Epithelial cell of proximal tubule (primary cell): ENCODE measurements around the gene RNASET2. TPM values are rescaled to one million over a fixed set of nuclear protein-coding genes. Genes with fewer than 3 reads are reported as not detected.

Source experiments
- DNase-seq: peaks from one replicate; pipeline ENCODE4 v3.0.0-alpha.2; 2011; ENCODE audit warnings: low read depth
- H3K4me3 ChIP-seq: 2 replicates; pipeline ENCODE4 v1.5.1; 2011; ENCODE audit warnings: low read depth, mild to moderate bottlenecking, low read length
- total RNA-seq: library from RNA; depleted of rRNA; stranded (reverse); fragments of >200 nt; gene quantifications from 2 replicates; pipeline ENCODE4 v1.2.3, GENCODE V29; 2015
- TF ChIP-seq, protein P1 (sequence below): conservative IDR thresholded peaks from 2 replicates; pipeline ENCODE4 v1.5.1; 2012; ENCODE audit warnings: low read depth, mild to moderate bottlenecking, low read length

Gene RNASET2
- total RNA-seq, 1 donor from 2014 or later, result 358 TPM

DNA sequence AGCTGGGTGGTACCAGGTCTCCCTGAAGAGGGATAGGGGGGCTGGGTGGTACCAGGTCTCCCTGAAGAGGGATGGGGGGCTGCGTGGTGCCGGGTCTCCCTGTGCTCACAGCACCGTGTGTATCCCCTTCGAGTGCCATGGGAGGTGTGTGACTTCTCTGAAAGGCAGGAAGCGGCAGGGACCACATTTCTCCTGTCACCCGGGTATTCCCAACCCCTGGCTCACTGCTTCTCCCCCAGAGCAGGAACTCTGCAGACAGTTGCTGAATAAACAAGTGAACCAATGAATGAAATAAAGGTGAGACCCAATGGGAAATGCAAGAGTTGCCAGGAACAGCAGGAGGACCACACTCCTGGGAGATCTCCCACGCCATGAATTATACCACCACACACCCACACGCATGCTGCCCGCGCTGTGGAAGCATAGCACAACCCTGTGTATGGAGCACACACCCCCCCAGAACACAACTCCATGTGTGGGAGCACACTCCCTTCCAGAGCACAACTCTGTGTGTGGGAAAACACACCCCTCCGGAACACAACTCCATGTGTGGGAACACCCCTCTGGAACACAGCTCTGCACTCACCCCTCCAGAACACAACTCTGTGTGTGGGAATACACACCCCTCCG lies 50.7 kb downstream of the RNASET2 start:
- no peak for DNase-seq
- TF ChIP-seq, protein P1, sequence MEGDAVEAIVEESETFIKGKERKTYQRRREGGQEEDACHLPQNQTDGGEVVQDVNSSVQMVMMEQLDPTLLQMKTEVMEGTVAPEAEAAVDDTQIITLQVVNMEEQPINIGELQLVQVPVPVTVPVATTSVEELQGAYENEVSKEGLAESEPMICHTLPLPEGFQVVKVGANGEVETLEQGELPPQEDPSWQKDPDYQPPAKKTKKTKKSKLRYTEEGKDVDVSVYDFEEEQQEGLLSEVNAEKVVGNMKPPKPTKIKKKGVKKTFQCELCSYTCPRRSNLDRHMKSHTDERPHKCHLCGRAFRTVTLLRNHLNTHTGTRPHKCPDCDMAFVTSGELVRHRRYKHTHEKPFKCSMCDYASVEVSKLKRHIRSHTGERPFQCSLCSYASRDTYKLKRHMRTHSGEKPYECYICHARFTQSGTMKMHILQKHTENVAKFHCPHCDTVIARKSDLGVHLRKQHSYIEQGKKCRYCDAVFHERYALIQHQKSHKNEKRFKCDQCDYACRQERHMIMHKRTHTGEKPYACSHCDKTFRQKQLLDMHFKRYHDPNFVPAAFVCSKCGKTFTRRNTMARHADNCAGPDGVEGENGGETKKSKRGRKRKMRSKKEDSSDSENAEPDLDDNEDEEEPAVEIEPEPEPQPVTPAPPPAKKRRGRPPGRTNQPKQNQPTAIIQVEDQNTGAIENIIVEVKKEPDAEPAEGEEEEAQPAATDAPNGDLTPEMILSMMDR, result no peak
- no peak overlapping the region for H3K4me3 ChIP-seq

DNA sequence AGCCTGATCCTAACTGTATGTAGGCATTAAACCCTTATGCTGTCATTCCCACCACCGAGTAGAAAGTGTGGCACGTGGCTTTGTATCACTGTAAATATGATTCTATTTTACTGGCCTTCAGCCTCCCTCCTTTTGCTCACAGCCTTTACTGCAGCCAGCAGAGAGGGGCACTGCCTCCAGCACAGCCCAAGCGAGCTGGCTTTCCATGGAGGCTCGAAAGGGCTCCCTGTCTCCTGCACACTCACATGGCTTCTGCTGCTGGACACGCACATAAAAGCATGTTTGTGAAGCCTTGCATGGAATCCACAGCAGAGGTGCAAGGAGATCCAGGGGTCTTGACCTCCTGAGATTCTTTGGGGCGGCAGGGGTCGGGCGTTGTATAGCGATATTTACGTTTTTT lies 51.3 kb downstream of the RNASET2 start:
- TF ChIP-seq, protein P1, result no peak
- DNase-seq, result no peak
- H3K4me3 ChIP-seq, result no peak overlapping the region

DNA sequence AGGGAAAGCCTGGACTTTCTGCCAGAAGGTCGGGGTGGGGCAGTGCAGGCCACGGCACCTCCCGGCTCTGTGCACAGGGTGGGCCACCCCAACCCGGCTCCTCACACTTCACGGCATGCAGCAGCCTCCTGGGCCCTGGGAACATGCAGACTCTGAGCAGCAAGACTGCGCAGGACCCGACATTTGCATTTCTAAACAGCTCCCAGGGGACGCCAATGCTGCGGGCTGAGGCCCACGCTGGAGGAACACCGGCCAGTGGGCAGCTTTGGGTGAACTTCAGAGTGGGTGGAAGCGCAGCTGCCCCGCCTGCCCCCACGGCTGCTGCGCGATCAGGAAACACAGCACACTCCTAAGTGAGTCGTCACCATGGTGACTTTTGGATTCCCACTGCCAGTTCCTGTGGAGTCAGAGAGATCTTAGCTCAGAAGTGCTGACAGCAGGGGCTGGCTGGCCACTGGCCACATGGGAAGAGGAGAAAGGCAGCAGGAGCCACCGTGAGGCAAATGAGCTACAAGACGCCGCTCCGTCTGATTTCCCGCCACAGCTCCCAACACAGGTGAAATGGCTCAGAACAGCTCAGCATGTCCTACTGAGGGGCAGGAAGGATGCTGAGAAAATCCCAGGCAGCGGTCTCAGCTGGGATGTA lies 52.1 kb downstream of the RNASET2 start:
- TF ChIP-seq, protein P1, result no peak
- H3K4me3 ChIP-seq, result no peak overlapping the region
- DNase-seq, result no peak

DNA sequence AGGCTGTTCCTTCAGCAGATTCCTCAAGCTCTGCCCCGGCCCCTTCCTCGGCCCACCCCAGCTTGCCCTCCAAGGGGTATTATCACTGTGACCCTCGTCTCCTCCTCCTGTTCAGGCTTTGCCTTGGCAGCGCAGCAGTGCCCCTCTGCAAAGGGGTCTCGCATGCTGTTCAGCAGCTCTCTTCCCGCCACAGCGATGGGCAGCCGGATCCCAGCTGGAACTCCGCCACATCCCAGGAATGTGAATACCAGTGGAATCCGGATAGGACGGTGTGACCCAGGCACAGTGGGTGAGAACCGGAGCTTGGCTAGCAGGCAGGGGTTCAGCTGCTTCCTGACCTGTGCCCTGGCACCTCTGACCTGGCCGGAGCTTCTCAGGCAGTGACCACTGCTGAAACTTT lies 52.9 kb downstream of the RNASET2 start:
- no peak overlapping the region for H3K4me3 ChIP-seq
- TF ChIP-seq, protein P1, result no peak
- no peak for DNase-seq

DNA sequence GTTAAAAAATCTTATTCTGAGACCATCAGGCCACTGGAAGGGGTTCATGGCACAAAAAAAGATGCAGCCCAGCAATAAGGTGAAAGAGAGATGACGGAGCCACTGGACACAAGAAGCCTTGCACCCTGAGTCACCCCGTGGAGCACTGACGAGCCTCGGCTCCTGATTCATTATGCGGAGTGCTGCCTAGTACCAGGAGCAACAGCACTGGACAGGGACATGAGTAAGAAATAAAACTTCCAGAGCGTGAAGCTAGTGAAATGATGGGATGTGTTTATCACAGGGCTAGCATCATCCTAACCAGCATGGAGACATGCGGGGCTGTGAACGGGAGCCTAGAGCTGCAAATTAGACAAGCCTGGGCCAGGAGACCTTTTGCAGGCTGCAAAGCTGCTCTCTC lies 53.3 kb downstream of the RNASET2 start:
- DNase-seq, result no peak
- TF ChIP-seq, protein P1, result no peak

DNA sequence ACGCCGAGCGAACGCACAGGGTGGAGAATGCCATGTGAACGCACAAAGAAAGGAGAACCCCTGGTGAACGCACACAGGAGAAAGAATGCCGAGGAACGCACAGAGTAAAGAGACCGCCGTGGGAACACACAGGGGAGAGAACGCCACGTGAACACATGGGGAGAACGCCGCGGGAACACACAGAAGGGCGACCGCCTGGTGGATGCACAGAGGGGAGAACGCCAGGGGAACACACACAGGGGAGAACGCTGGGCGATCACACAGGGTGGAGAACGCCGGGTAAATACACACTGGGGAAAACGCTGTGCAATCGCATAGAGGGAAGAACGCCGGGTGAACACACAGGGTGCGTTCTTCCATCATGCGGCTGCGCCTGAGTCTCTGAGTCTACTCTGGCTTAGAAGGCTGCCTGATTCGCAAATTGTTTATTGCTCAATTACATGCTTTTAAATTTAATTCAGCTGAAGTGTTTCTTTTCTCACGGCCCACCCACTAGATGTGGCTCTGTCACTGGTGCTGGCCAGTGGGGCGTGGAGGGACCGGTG lies 54.1 kb downstream of the RNASET2 start:
- TF ChIP-seq, protein P1, result no peak
- H3K4me3 ChIP-seq, result no peak overlapping the region
- DNase-seq, result no peak

More for the DNA sequence above, 53.3 kb downstream of the RNASET2 start:
- H3K4me3 ChIP-seq, result no peak overlapping the region

DNA sequence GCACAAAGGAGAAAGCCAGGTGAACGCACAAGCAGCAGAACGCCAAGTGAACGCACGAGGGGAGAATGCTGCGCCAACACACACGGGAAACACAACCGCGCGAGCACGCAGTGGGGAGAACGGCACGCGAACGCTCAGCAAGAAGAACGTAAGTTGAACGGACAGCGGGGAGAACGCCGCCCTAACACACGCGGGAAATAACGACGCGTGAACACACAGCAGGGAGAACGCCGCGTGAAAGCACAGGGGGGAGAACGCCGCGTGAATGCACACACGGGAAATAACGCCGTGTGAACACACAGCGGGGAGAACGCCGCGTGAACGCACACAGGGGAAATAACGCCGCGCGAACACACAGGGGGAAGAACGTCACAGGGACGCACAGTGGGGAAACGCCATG lies 54.7 kb downstream of the RNASET2 start:
- TF ChIP-seq, protein P1, result no peak
- no peak overlapping the region for H3K4me3 ChIP-seq
- no peak for DNase-seq
